Stimulated activated CD8-positive, alpha-beta memory T cell treated with anti-CD3 and anti-CD28 coated beads, Interleukin-2, amount 100 ng/mL, for 1 hour (primary cell): ENCODE data around the gene SPDYE16.
"Not testable (repeated sequence)": the region's sequence is repeated elsewhere in the genome, so short reads cannot be mapped to it uniquely, and the experiment has no call there.

Experiments used
- DNase-seq, 2 donors: peaks; one replicate each; pipeline ENCODE4 v3.0.0-alpha.2; 2020; ENCODE audit warnings: low read depth in 2 of 2

Gene SPDYE16

GRCh38 chr7:76504351-76505167 is 38.5 kb downstream of the SPDYE16 start:
- not testable (repeated sequence) for DNase-seq

DNA sequence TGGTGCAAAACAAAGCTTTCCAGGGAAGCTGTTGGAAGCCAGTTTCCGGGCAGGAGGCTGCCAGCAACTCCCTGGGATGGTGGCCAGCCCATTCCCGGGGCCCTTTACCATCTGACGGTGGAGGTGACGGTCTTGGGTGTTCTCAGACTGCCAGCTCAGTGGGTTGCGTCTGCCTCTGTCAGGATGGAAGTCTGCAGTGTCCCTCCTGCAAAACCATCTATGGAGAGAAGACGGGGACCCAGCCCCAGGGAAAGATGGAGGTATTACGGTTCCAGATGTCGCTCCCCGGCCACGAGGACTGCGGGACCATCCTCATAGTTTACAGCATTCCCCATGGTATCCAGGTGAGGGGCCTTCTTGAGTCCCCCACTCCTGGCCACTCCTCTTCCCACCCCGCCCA is 39.9 kb downstream of the SPDYE16 start:
- not testable (repeated sequence) for DNase-seq

GRCh38 chr7:76502836-76503235 is 40.3 kb downstream of the SPDYE16 start:
- DNase-seq: not testable (repeated sequence)

- not testable (repeated sequence) for DNase-seq
Observed at GRCh38 chr7:76502224-76502623, 40.9 kb downstream of the SPDYE16 start.

GRCh38 chr7:76499924-76500241 is 43.2 kb downstream of the SPDYE16 start:
- not testable (repeated sequence) for DNase-seq

DNA sequence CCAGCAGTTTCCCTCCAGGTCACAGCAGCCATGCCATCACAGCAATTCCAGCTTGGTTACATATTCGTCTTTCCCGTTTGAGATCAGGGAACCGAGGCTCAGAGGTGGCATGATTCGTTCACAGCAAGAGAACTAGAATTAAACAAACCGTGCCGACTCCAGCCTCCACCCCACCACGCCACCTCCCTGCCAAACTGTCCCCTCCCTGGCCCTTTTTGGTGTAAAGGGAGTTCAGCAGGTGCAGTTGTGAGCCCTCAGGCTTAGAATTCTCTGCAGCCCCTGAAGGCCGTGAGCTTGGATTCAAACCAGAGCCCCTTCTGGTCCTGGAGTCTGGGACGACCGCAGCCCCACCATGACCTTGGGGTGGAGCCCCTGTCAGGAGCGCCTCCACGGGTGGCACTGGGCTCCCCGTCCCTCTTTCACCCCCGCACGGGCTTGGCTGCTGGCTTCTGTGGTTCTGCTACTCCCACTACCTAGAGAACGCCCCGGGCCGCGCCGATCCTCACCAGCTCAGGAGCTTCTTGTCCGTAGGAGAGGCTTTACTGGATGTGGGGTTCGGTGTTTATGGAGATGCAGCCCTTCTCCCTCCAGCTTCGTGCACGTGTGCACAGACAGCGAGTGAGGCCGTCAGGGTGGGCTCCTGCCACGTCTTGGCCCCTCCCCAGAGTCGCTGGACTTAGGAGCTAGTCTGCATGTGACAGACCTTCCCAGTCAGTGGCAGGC is 43.7 kb downstream of the SPDYE16 start:
- DNase-seq: not testable (repeated sequence)

- DNase-seq: not testable (repeated sequence)
Observed at GRCh38 chr7:76498583-76499200, 44.4 kb downstream of the SPDYE16 start.

DNA sequence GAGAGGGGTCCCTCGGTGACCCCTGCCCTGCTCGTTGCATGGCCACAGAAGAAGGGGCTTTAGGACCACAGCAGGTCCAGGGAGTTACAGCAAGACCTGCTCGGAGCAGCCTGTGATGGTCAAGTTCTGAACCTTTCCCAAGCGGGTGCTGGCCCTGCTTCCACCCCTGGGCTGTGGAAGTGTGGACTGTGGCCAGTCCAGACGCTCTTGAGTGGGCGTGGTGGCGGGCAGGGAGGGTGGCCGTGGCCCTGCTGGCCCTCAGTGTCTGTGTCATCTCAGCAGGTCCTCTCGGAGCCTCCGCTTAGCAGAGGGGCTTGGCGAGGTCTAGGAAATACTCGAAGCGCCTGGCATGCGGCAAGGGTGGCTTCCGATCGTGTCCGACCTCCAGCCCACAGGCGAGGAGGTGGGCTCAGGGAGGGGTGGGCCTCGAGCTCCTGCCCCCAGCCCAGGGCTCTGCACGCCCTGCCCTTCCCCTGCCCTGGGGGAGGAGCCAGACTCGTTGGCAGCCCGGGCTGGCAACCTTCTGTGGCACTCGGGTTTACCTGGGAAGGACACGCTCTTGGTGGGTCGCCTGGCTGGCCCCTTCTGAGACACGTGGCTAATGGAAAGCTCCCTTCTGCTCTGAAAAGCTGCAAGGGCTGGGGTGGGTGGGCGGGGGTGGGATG is 45.0 kb downstream of the SPDYE16 start:
- DNase-seq: not testable (repeated sequence)

DNA sequence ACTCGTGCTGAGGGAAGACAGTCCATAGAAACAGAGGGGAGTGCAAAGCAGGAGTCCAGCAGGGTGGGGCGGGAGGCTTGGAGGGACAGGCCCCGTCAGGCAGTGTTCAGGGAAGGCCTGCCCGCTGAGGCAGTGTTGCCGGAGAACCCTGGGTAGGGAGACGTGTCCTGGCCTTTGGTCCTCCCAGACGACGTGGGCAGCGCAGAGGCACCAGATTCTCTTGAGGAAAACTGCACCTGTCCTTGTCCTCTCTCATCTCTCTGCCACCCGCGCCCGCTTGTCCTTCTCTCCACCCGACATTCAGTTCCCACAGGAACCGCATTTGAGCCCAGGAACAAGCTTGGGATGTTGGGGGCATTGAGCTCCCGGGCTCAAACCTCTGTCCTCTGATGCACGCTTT is 47.4 kb downstream of the SPDYE16 start:
- not testable (repeated sequence) for DNase-seq

DNA sequence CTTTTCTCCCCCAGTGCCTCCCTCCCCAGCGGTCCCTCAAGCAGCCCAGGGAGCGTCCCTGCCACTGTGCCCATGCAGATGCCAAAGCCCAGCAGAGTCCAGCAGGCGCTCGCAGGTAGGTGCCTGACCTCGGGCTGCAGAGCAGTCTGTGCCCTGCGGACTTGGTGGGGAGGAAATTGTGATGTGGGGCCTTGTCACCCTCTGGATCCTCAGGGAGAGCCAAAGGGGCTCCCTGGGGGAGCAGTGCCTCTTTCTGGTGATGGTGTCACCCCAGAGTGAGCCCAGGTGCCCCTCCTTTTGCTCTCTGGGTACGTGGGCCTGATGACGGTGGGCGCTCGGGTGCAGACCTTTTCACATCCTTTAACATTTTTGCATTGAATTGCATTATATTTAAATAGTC is 51.0 kb downstream of the SPDYE16 start:
- not testable (repeated sequence) for DNase-seq

GRCh38 chr7:76487969-76488368 is 55.1 kb downstream of the SPDYE16 start:
- DNase-seq: not testable (repeated sequence)

GRCh38 chr7:76486618-76487017 is 56.5 kb downstream of the SPDYE16 start:
- DNase-seq: not testable (repeated sequence)

- not testable (repeated sequence) for DNase-seq
Observed at GRCh38 chr7:76485822-76486610, 57.1 kb downstream of the SPDYE16 start.

DNA sequence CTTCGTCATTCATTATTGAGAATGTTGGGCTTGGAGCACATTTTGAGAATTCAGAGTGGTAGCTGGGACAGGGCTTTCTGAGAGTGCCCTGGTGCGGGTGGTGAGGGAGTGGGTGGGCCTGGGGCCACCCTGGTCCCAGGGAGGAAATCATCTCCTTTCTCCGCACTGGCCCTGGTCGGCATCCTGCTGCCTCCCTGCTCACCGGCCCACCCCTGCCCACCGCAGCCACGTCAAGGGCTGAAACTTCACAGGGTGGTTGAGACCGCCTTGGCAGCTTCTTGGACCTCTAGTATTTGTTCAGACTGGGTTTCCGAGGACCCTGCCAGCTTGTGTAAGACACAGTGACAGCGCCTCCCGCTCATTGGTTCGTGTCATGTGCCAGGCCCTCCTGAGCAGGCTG is 58.6 kb downstream of the SPDYE16 start:
- not testable (repeated sequence) for DNase-seq

DNA sequence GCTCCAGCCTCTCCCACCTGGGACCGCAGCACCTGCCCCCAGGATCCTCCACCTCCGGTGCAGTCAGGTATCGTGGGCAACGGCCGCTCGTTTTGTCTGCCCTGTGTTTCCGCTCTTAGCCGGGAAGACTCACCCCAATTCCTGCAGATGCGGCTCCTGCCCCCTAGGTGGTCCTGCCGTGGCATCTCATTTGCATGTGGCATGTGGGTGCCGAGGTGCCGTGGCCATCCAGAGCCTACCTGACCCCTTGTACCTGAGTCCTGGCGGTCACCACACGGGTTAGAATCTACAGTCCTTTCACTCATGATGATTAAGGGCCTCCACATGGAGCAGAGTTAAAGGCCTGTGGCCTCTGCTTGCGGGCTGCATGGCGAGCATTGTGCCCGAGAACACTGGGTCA is 60.0 kb downstream of the SPDYE16 start:
- DNase-seq: not testable (repeated sequence)

GRCh38 chr7:76482660-76483059 is 60.4 kb downstream of the SPDYE16 start:
- not testable (repeated sequence) for DNase-seq
